SU-DHL-6 (cell line): ENCODE data around the gene SLC16A10.

Source experiments
- H2AFZ ChIP-seq: fragments of 200-600 bp; sonication (generic); 2 replicates; pipeline ENCODE4 v1.6.1; 2014; ENCODE audit warnings: low read depth, mild to moderate bottlenecking, moderate library complexity, mixed read lengths, antibody characterized with exemption, low read length; ENCODE audit not compliant: severe bottlenecking
- H3F3A ChIP-seq: fragments of 200-600 bp; shearing (Covaris generic); 2 replicates; pipeline ENCODE4 v1.6.0; 2016; ENCODE audit warnings: antibody characterized with exemption, mild to moderate bottlenecking; ENCODE audit not compliant: insufficient read depth
- H3K27ac ChIP-seq: fragments of 200-600 bp; sonication (generic); 2 replicates; pipeline ENCODE4 v1.5.1; 2016; ENCODE audit warnings: low read depth, mild to moderate bottlenecking, low read length, moderate library complexity, mixed read lengths
- H3K27me3 ChIP-seq: fragments of 200-600 bp; sonication (generic), shearing (Covaris generic); 2 replicates; pipeline ENCODE4 v1.6.0; 2014; ENCODE audit warnings: mild to moderate bottlenecking, low read length
- H3K36me3 ChIP-seq: fragments of 200-600 bp; sonication (generic); 2 replicates; pipeline ENCODE4 v1.6.1; 2014; ENCODE audit warnings: mild to moderate bottlenecking, low read length, mixed read lengths
- H3K4me2 ChIP-seq: fragments of 300-600, 200-600 bp; shearing (Covaris generic), sonication (generic); 2 replicates; pipeline ENCODE4 v1.6.0; 2014; ENCODE audit warnings: low read length, low read depth, mild to moderate bottlenecking; ENCODE audit not compliant: poor library complexity, severe bottlenecking
- H3K4me3 ChIP-seq: fragments of 200-600 bp; sonication (generic); 2 replicates; pipeline ENCODE4 v1.5.1; 2014; ENCODE audit warnings: antibody characterized with exemption, low read length, mild to moderate bottlenecking, mixed read lengths; ENCODE audit not compliant: insufficient read depth, poor library complexity, severe bottlenecking
- H3K79me2 ChIP-seq: fragments of 200-600 bp; sonication (generic); 2 replicates; pipeline ENCODE4 v1.6.1; 2014; ENCODE audit warnings: mild to moderate bottlenecking, low read length, moderate library complexity; ENCODE audit not compliant: insufficient read depth
- H3K9ac ChIP-seq: fragments of 200-600 bp; sonication (generic); 2 replicates; pipeline ENCODE4 v1.7.0; 2014; ENCODE audit warnings: mild to moderate bottlenecking, low read length
- H3K9me2 ChIP-seq: fragments of 200-600 bp; sonication (generic); replicated peaks from 2 replicates; pipeline ENCODE4 v1.6.1; 2014; ENCODE audit warnings: low read length; ENCODE audit not compliant: insufficient read depth
- H3K9me3 ChIP-seq: fragments of 200-600 bp; sonication (generic); 2 replicates; pipeline ENCODE4 v1.6.1; 2014; ENCODE audit warnings: low read length, mixed read lengths; ENCODE audit not compliant: insufficient read depth
- H4K20me1 ChIP-seq: fragments of 200-600 bp; sonication (generic); 2 replicates; pipeline ENCODE4 v1.6.1; 2014; ENCODE audit warnings: low read depth, mild to moderate bottlenecking, antibody characterized with exemption, low read length, moderate library complexity, mixed read lengths
- CTCF ChIP-seq: fragments of 200-600 bp; sonication (generic); IDR thresholded peaks from one replicate; pipeline ENCODE4 v1.5.1; 2017; ENCODE audit warnings: antibody characterized with exemption, mild to moderate bottlenecking, low read length, moderate library complexity; ENCODE audit not compliant: insufficient read depth, poor library complexity, severe bottlenecking
- EZH2phosphoT487 ChIP-seq: fragments of 200-600 bp; sonication (generic), shearing (Covaris generic); conservative IDR thresholded peaks from 2 replicates; pipeline ENCODE4 v1.6.1; 2018; ENCODE audit warnings: mild to moderate bottlenecking, antibody characterized with exemption, low read length, moderate library complexity, mixed read lengths

The SLC16A10 gene

GRCh38 chr6:111176038-111176759 is 88.9 kb downstream of the SLC16A10 start:
- no peak overlapping the region for H3K4me3 ChIP-seq
- H4K20me1 ChIP-seq = no peaks in the 10 kb centered on the region
- H3K79me2 ChIP-seq = no peaks in the 10 kb centered on the region
- H3K9ac ChIP-seq = no peak overlapping the region
- H3K36me3 ChIP-seq = no peaks in the 10 kb centered on the region
- no peaks in the 10 kb centered on the region for H3K27me3 ChIP-seq
- no peaks in the 10 kb centered on the region for H3K9me2 ChIP-seq
- no peaks in the 10 kb centered on the region for H3F3A ChIP-seq
- H3K9me3 ChIP-seq = no peaks in the 10 kb centered on the region
- TF ChIP-seq EZH2phosphoT487 = no peak
- no peak overlapping the region for H3K4me2 ChIP-seq
- no peak overlapping the region for H3K27ac ChIP-seq
- H2AFZ ChIP-seq = no peak overlapping the region

- no peak for TF ChIP-seq CTCF
- TF ChIP-seq EZH2phosphoT487 = no peak
- Histone ChIP-seq H3K36me3 (no peaks in the 10 kb centered on the region), H3K27ac (no peak overlapping the region), H3K27me3 (no peaks in the 10 kb centered on the region), H2AFZ (no peak overlapping the region), H3K79me2 (no peaks in the 10 kb centered on the region), H4K20me1 (no peaks in the 10 kb centered on the region), H3F3A (no peaks in the 10 kb centered on the region), H3K9me2 (no peaks in the 10 kb centered on the region), H3K4me2 (no peak overlapping the region), H3K4me3 (no peak overlapping the region), H3K9ac (no peak overlapping the region), H3K9me3 (no peaks in the 10 kb centered on the region)
Observed at GRCh38 chr6:111176760-111177099, 89.4 kb downstream of the SLC16A10 start.

- Histone ChIP-seq H3K4me3 (no peak overlapping the region), H3K4me2 (no peak overlapping the region), H3K27ac (no peak overlapping the region), H2AFZ (no peak overlapping the region), H3F3A (no peaks in the 10 kb centered on the region), H3K36me3 (no peaks in the 10 kb centered on the region), H3K9me3 (no peaks in the 10 kb centered on the region), H3K79me2 (no peaks in the 10 kb centered on the region), H3K27me3 (no peaks in the 10 kb centered on the region), H4K20me1 (no peaks in the 10 kb centered on the region), H3K9ac (no peak overlapping the region), H3K9me2 (no peaks in the 10 kb centered on the region)
- TF ChIP-seq EZH2phosphoT487 = no peak
- no peak for TF ChIP-seq CTCF
Observed at GRCh38 chr6:111177131-111177530, 89.8 kb downstream of the SLC16A10 start.

- no peak overlapping the region for H3K4me3 ChIP-seq
Observed at GRCh38 chr6:111183702-111184517, 96.6 kb downstream of the SLC16A10 start.

More at GRCh38 chr6:111183702-111184517, 96.6 kb downstream of the SLC16A10 start:
- Histone ChIP-seq H4K20me1 (no peaks in the 10 kb centered on the region), H3K9me2 (no peaks in the 10 kb centered on the region), H3K79me2 (no peaks in the 10 kb centered on the region), H3K4me2 (no peak overlapping the region), H3F3A (no peaks in the 10 kb centered on the region), H3K27me3 (no peaks in the 10 kb centered on the region), H3K9me3 (no peaks in the 10 kb centered on the region), H2AFZ (no peak overlapping the region), H3K9ac (no peak overlapping the region), H3K27ac (no peak overlapping the region), H3K36me3 (no peaks in the 10 kb centered on the region)
- TF ChIP-seq EZH2phosphoT487 (no peak), CTCF (no peak)
